Activated naive CD4-positive, alpha-beta T cell treated with anti-CD3 and anti-CD28 coated beads, Interleukin-2, amount 10 ng/mL, durations not matched to agents 7 days and 5 days (primary cell): ENCODE data around the gene CCDC187.
"Not testable (repeated sequence)": the region's sequence is repeated elsewhere in the genome, so short reads cannot be mapped to it uniquely, and the experiment has no call there.

Source experiments
- CTCF ChIA-PET: fragments of 350-600 bp; sonication (Branson Sonifier 250); formaldehyde crosslinking; loops from one replicate; lab custom pipeline; 2021; ENCODE audit warnings: antibody characterized with exemption; lab: Charles Lee
- DNase-seq: peaks from one replicate; pipeline ENCODE4 v3.0.0-alpha.2; 2020
- H3K27ac Mint-ChIP-seq: one replicate; pipeline ENCODE4 v1.8.0; 2021; ENCODE audit warnings: mild to moderate bottlenecking, moderate library complexity, mixed read lengths
- H3K27me3 Mint-ChIP-seq: one replicate; pipeline ENCODE4 v1.8.0; 2021; ENCODE audit warnings: mild to moderate bottlenecking, mixed read lengths
- H3K36me3 Mint-ChIP-seq: one replicate; pipeline ENCODE4 v1.8.0; 2021; ENCODE audit warnings: mixed read lengths
- H3K4me1 Mint-ChIP-seq: one replicate; pipeline ENCODE4 v1.8.0; 2021; ENCODE audit warnings: mixed read lengths
- H3K4me3 Mint-ChIP-seq: one replicate; pipeline ENCODE4 v1.8.0; 2021; ENCODE audit warnings: mild to moderate bottlenecking, moderate library complexity, mixed read lengths
- H3K9me3 Mint-ChIP-seq: one replicate; pipeline ENCODE4 v1.8.0; 2021; ENCODE audit warnings: mixed read lengths

The CCDC187 gene

DNA sequence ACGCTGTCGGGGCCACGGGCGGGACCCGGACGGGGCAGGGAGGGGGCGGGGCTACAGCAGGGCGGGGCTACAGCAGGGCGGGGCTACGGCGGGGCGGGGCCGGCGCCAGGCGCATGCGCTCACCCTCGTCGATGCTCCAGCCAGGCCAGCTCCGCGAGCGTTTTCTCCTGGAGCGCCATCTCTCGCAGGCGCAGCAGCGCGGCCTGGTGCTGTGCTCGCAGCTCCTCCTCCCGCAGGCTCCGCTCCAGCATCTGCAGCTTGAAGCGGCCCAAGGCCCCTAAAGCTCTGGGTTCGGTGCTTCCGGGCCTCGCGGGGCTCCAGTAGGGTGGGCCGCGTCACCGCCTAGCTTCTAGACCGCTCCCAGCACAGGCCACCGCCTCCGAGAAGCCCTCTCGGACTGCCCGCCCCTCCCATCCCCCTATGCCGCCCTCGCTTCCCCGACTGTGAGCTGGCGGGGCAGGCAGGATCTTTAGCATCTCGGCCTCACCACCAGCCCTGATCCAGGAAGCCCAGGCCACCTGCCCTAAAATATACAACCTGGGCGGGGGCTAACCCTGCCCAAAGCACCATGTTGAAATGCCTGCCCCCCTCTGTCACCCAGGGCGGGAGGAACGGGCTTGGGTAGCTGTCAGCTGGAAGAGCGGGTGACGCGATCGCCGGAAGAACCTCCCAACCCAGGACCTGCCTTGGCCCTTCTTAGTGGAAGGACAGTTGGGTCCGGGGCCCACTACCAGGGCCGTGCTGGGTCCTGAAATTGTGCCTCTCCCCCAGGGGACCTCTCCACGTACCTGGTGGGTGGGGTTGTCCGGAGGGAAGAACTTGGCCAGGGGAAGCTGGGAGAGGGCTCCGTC lies 36.4 kb downstream of the CCDC187 start:
- no peaks in the 10 kb centered on the region for H3K9me3 Mint-ChIP-seq
- peaks cover 24% of the 10 kb centered on the region for H3K27me3 Mint-ChIP-seq
- H3K4me3 Mint-ChIP-seq: peak overlapping the region; percentile 62
- H3K27ac Mint-ChIP-seq: peak overlapping the region; percentile 63
- peaks cover 10% of the 10 kb centered on the region for H3K4me1 Mint-ChIP-seq
- DNase-seq: peak; percentile 89
- CTCF ChIA-PET: interaction anchor here (0.6 to 2.8 kb wide), 7 partner anchors 16 to 99 kb away, joined by 3 to 10 read pairs (median 4); no protein-coding TSS in a partner anchor
- no peaks in the 10 kb centered on the region for H3K36me3 Mint-ChIP-seq

GRCh38 chr9:136266641-136267040 lies 37.3 kb downstream of the CCDC187 start:
- H3K4me3 Mint-ChIP-seq: peak overlapping the region; percentile 62

GRCh38 chr9:136265561-136266355 lies 38.1 kb downstream of the CCDC187 start:
- CTCF ChIA-PET: no interaction called here
- DNase-seq: no peak
- Mint-ChIP-seq H3K27me3 (peaks cover 24% of the 10 kb centered on the region), H3K4me1 (peaks cover 10% of the 10 kb centered on the region), H3K36me3 (no peaks in the 10 kb centered on the region), H3K9me3 (no peaks in the 10 kb centered on the region), H3K4me3 (no peak overlapping the region), H3K27ac (no peak overlapping the region)

More at GRCh38 chr9:136266641-136267040, 37.3 kb downstream of the CCDC187 start:
- not testable (repeated sequence) for H3K9me3 Mint-ChIP-seq, H3K27ac Mint-ChIP-seq, H3K36me3 Mint-ChIP-seq, DNase-seq
- CTCF ChIA-PET: interaction anchor here (0.6 to 2.8 kb wide), 6 partner anchors 17 to 98 kb away, joined by 3 to 10 read pairs (median 4); no protein-coding TSS in a partner anchor
- Mint-ChIP-seq H3K27me3 (peaks cover 24% of the 10 kb centered on the region), H3K4me1 (peaks cover 10% of the 10 kb centered on the region)

DNA sequence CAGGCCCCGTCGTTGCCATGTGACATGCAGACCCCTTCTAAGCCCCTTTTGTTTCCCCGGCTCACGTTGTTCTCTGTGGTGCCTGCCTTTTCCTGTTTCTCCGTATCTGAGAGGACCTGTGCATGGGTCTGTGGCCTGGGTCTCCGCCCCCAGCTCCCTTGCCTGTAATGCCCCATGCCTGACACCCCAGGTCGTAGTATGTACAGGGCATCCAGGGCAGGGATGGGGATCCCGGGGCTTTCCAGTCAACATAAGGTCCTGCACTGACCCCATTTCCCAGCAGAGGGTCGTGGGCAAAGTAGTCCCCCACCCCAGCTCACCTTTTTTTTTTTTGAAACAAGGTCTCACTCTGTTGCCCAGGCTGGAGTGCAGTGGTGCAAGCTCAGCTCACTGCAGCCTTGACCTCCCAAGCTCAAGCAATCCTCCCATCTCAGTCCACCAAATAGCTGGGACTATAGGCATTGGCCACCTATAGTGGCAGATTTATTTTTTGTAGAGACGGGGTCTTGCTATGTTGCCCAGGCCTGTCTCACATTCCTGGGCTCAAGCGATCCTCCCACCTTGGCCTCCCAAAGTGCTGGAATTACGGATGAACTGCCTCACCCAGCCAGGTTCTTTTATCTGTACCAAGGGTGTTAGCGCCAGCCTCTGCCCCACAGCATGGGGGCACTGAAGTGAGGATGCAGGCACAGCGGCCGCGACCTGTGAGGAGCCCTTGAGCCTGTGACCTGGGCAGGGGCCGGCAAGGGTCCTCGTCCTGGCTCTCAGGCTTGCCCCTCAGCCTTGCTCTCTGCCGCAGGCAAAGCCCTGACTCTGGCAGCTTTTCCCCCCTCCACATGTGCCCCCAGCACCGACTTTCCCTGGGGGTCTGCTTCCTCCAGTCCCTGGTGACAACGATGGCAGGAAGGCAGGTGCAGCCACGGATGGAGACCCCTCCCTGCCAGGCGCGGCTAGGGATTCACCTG lies 39.2 kb downstream of the CCDC187 start:
- no peak for DNase-seq
- Mint-ChIP-seq H3K4me1 (peaks cover 10% of the 10 kb centered on the region), H3K4me3 (no peak overlapping the region), H3K36me3 (no peaks in the 10 kb centered on the region), H3K27me3 (peaks cover 24% of the 10 kb centered on the region), H3K9me3 (no peaks in the 10 kb centered on the region), H3K27ac (no peak overlapping the region)
- CTCF ChIA-PET: no interaction called here

- Mint-ChIP-seq H3K27me3 (peaks cover 24% of the 10 kb centered on the region), H3K4me3 (no peak overlapping the region), H3K9me3 (no peaks in the 10 kb centered on the region), H3K36me3 (no peaks in the 10 kb centered on the region), H3K4me1 (peaks cover 10% of the 10 kb centered on the region), H3K27ac (no peak overlapping the region)
- CTCF ChIA-PET: no interaction called here
- no peak for DNase-seq
These were observed 39.9 kb downstream of the CCDC187 start for GRCh38 chr9:136264031-136264430.

DNA sequence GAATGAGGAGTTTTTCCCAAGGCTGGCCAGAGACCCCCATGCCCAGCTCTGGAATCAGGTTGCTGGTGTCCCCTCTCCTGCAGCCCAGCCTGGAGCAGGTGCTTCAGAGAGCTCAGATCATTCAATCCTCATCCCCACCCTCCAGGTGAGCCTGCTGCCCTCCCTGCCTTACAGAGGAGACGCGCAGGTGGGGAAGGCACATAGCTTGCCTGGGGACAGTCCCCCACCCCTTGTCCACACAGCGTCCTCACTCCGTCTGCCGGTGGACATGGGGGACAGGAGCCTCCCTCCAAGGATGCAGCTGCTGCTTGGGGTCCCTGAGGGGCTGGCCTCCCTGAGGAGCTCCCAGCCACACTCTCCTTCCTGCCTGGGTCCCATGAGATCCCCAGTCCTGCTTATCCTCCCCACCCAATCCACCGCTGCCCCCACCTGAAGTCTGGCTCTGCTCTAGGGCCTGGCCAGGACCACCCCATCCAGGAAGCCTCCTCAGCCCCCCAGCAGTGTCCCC lies 41.2 kb downstream of the CCDC187 start:
- Mint-ChIP-seq H3K27ac (no peak overlapping the region), H3K4me1 (peaks cover 7% of the 10 kb centered on the region), H3K36me3 (no peaks in the 10 kb centered on the region), H3K27me3 (peaks cover 11% of the 10 kb centered on the region), H3K9me3 (no peaks in the 10 kb centered on the region), H3K4me3 (no peak overlapping the region)
- no peak for DNase-seq
- CTCF ChIA-PET: no interaction called here

- H3K27me3 Mint-ChIP-seq: peaks cover 5% of the 10 kb centered on the region
- H3K27ac Mint-ChIP-seq: no peak overlapping the region
These were observed 42.0 kb downstream of the CCDC187 start for GRCh38 chr9:136261686-136262430.

GRCh38 chr9:136260936-136261472 lies 42.9 kb downstream of the CCDC187 start:
- no peaks in the 10 kb centered on the region for H3K36me3 Mint-ChIP-seq
- H3K27ac Mint-ChIP-seq: no peak overlapping the region
- H3K27me3 Mint-ChIP-seq: peaks cover 5% of the 10 kb centered on the region
- CTCF ChIA-PET: no interaction called here
- H3K4me3 Mint-ChIP-seq: no peak overlapping the region
- no peak for DNase-seq
- H3K4me1 Mint-ChIP-seq: no peaks in the 10 kb centered on the region
- H3K9me3 Mint-ChIP-seq: no peaks in the 10 kb centered on the region

More at GRCh38 chr9:136261686-136262430, 42.0 kb downstream of the CCDC187 start:
- CTCF ChIA-PET: no interaction called here
- DNase-seq: no peak
- peaks cover under 1% of the 10 kb centered on the region for H3K4me1 Mint-ChIP-seq
- H3K4me3 Mint-ChIP-seq: no peak overlapping the region
- H3K36me3 Mint-ChIP-seq: no peaks in the 10 kb centered on the region
- no peaks in the 10 kb centered on the region for H3K9me3 Mint-ChIP-seq

GRCh38 chr9:136260521-136260920 lies 43.4 kb downstream of the CCDC187 start:
- no peaks in the 10 kb centered on the region for H3K36me3 Mint-ChIP-seq
- H3K9me3 Mint-ChIP-seq: no peaks in the 10 kb centered on the region
- H3K27ac Mint-ChIP-seq: no peak overlapping the region
- peaks cover 5% of the 10 kb centered on the region for H3K27me3 Mint-ChIP-seq
- DNase-seq: no peak
- no peak overlapping the region for H3K4me3 Mint-ChIP-seq
- no peaks in the 10 kb centered on the region for H3K4me1 Mint-ChIP-seq
- CTCF ChIA-PET: no interaction called here

- no peaks in the 10 kb centered on the region for H3K36me3 Mint-ChIP-seq
- CTCF ChIA-PET: no interaction called here
- H3K9me3 Mint-ChIP-seq: no peaks in the 10 kb centered on the region
- peaks cover 5% of the 10 kb centered on the region for H3K27me3 Mint-ChIP-seq
- no peak for DNase-seq
- no peaks in the 10 kb centered on the region for H3K4me1 Mint-ChIP-seq
- H3K27ac Mint-ChIP-seq: no peak overlapping the region
- no peak overlapping the region for H3K4me3 Mint-ChIP-seq
These were observed 44.1 kb downstream of the CCDC187 start for GRCh38 chr9:136259836-136260235.

GRCh38 chr9:136259517-136259813 lies 44.4 kb downstream of the CCDC187 start:
- Mint-ChIP-seq H3K27ac (no peak overlapping the region), H3K27me3 (peaks cover 1% of the 10 kb centered on the region), H3K4me1 (no peaks in the 10 kb centered on the region), H3K9me3 (no peaks in the 10 kb centered on the region), H3K4me3 (no peak overlapping the region), H3K36me3 (no peaks in the 10 kb centered on the region)
- CTCF ChIA-PET: no interaction called here
- DNase-seq: no peak

DNA sequence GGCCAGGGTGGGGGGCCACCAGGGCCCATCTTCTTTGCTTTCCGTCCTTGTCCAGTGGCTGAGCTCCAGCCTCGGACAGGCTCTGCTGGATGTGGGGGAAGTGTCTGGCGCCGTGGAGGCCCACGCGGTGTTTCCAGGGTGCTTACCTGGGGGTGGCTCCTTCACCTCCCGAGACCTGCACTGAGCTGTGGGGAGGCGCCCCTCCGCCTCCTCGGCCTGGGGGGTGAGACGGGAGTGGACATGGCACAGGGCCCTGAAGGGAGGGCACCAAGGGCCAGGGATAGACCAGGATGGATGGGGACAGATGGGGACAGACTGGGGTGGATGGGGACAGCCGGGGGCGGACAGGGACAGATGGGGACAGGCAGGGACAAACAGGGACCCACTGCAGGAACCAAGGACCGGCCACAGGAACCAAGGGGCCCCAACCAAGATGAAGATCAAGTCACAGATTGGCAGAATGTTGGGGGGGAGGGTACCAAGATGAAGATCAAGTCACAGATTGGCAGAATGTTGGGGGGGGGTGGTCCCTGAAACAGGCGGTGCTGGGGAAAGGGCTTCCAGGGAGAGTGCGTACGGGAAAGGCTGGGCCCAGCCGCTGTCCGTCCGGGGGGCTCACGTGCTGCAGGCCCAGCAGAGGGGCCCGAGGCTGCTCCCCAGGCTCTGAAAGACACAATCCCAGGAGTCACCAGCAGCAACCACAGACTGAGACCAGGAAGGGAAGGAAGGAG lies 44.9 kb downstream of the CCDC187 start:
- CTCF ChIA-PET: no interaction called here
- Mint-ChIP-seq H3K27me3 (no peaks in the 10 kb centered on the region), H3K27ac (no peak overlapping the region), H3K9me3 (no peaks in the 10 kb centered on the region), H3K4me3 (no peak overlapping the region), H3K4me1 (no peaks in the 10 kb centered on the region), H3K36me3 (no peaks in the 10 kb centered on the region)
- no peak for DNase-seq
